Common myeloid progenitor, CD34-positive (primary cell): ENCODE measurements around the gene CEP135.
A peak's percentile ranks its signal among the peaks of the same experiment; 100 is the strongest.

Experiments
- CTCF ChIA-PET: fragments of 350-600 bp; sonication (Branson Sonifier 250); formaldehyde crosslinking; loops from one replicate; lab custom pipeline; 2021; ENCODE audit warnings: antibody characterized with exemption; lab: Charles Lee
- POLR2A ChIA-PET: fragments of 350-600 bp; sonication (Branson Sonifier 250); formaldehyde crosslinking; loops from one replicate; lab custom pipeline; 2021; ENCODE audit warnings: antibody characterized with exemption; lab: Charles Lee
- DNase-seq, 3 donors: peaks; one replicate each; pipeline versions ENCODE4 v3.0.0 to v3.0.0-alpha.2; 2013
- H3K27ac ChIP-seq, 2 experiments: 1 replicate in 1 of 2; 2 replicates in 1 of 2; pipeline ENCODE4 v1.7.0; 2013; ENCODE audit warnings: inconsistent platforms in 2 of 2, low read length in 2 of 2, mild to moderate bottlenecking in 2 of 2, low read depth in 1 of 2, moderate library complexity in 1 of 2; ENCODE audit not compliant: severe bottlenecking in 2 of 2, insufficient read depth in 1 of 2, poor library complexity in 1 of 2
- H3K27me3 ChIP-seq, 5 experiments: replicated peaks in 2 of 5; 1 replicate in 3 of 5; 2 replicates in 2 of 5; pipeline versions ENCODE4 v1.6.1 to v1.7.0; 2013; ENCODE audit warnings: low read length in 4 of 5, mild to moderate bottlenecking in 2 of 5, moderate library complexity in 2 of 5, inconsistent platforms in 1 of 5; ENCODE audit not compliant: insufficient read depth in 5 of 5, control insufficient read depth in 4 of 5
- H3K36me3 ChIP-seq, 4 experiments: 1 replicate in 2 of 4; 2 replicates in 2 of 4; pipeline versions ENCODE4 v1.6.1 to v1.7.0; 2013; ENCODE audit warnings: low read length in 3 of 4, control low read depth in 1 of 4, mild to moderate bottlenecking in 1 of 4; ENCODE audit not compliant: control insufficient read depth in 4 of 4, insufficient read depth in 4 of 4
- H3K4me1 ChIP-seq, 4 experiments: 1 replicate in 3 of 4; 2 replicates in 1 of 4; pipeline versions ENCODE4 v1.6.1 to v1.7.1; 2013; ENCODE audit warnings: low read length in 3 of 4, mild to moderate bottlenecking in 3 of 4, control low read depth in 1 of 4, inconsistent platforms in 1 of 4, moderate library complexity in 1 of 4; ENCODE audit not compliant: control insufficient read depth in 4 of 4, insufficient read depth in 4 of 4; ENCODE audit errors: control extremely low read depth in 1 of 4
- H3K4me3 ChIP-seq, 7 experiments: 1 replicate in 4 of 7; 2 replicates in 3 of 7; pipeline versions ENCODE4 v1.5.1 to v1.7.0; 2013; ENCODE audit warnings: mild to moderate bottlenecking in 7 of 7, low read length in 6 of 7, moderate library complexity in 6 of 7, inconsistent platforms in 2 of 7, low read depth in 2 of 7, control low read depth in 1 of 7; ENCODE audit not compliant: insufficient read depth in 4 of 7, control insufficient read depth in 1 of 7; ENCODE audit errors: extremely low read depth in 1 of 7
- H3K9me3 ChIP-seq, 5 experiments: 1 replicate in 4 of 5; 2 replicates in 1 of 5; pipeline versions ENCODE4 v1.6.1 to v1.7.1; 2013; ENCODE audit warnings: low read length in 4 of 5, mild to moderate bottlenecking in 2 of 5, inconsistent platforms in 1 of 5, low read depth in 1 of 5, moderate library complexity in 1 of 5; ENCODE audit not compliant: control insufficient read depth in 4 of 5, insufficient read depth in 2 of 5; ENCODE audit errors: control extremely low read depth in 1 of 5
- WGBS: methylation state at CpG from one replicate; pipeline ENCODE4 v1.1.5; 2013; ENCODE audit not compliant: insufficient coverage; 5-methylcytosine and 5-hydroxymethylcytosine counted together

The CEP135 gene

GRCh38 chr4:56077676-56078075, 128.9 kb downstream of the CEP135 start:
- Histone ChIP-seq H3K27me3 (no peaks in the 10 kb centered on the region), H3K4me3 (no peak overlapping the region), H3K36me3 (peaks cover 2 to 23% (median 7%) of the 10 kb centered on the region in 4 experiments), H3K4me1 (peaks cover 3 to 8% (median 6%) of the 10 kb centered on the region in 4 experiments), H3K9me3 (peaks cover 5 to 40% (median 26%) of the 10 kb centered on the region in 5 experiments), H3K27ac (no peak overlapping the region)
- ChIA-PET CTCF (interaction anchor here (0.8 to 1.2 kb wide), 2 partner anchors 16 to 25 kb away, joined by 3 to 5 read pairs; no protein-coding TSS in a partner anchor), POLR2A (no interaction called here)
- DNase-seq = peak; percentile 14 to 67 (median 55)
- no CpG with 5 or more reads among the region's 2 CpGs for WGBS

- POLR2A ChIA-PET = no interaction called here
- DNase-seq = no peak
- Histone ChIP-seq H3K4me1 (peaks cover 3 to 14% (median 6%) of the 10 kb centered on the region in 4 experiments), H3K27ac (no peak overlapping the region), H3K27me3 (no peaks in the 10 kb centered on the region), H3K9me3 (peaks cover 5 to 40% (median 26%) of the 10 kb centered on the region in 5 experiments), H3K4me3 (no peak overlapping the region), H3K36me3 (peaks cover 2 to 23% (median 7%) of the 10 kb centered on the region in 4 experiments)
- CTCF ChIA-PET = no interaction called here
- WGBS = 95% methylated on average over 3 of the region's 4 CpGs
Measured at GRCh38 chr4:56078866-56079265, 130.1 kb downstream of the CEP135 start.

GRCh38 chr4:56080384-56080783, 131.6 kb downstream of the CEP135 start:
- POLR2A ChIA-PET = no interaction called here

GRCh38 chr4:56082829-56083228, 134.1 kb downstream of the CEP135 start:
- peak; percentile 3 to 66 (median 49) for DNase-seq
- Histone ChIP-seq H3K4me3 (no peak overlapping the region), H3K27me3 (no peaks in the 10 kb centered on the region), H3K9me3 (peaks cover 3 to 14% (median 7%) of the 10 kb centered on the region in 5 experiments), H3K36me3 (peaks cover 0 to 12% (median 2%) of the 10 kb centered on the region in 4 experiments), H3K4me1 (peaks cover 3 to 19% (median 7%) of the 10 kb centered on the region in 4 experiments), H3K27ac (no peak overlapping the region)
- POLR2A ChIA-PET = interaction anchor here (0.7 kb wide), 1 partner anchor 46 kb away, joined by 3 read pairs; no protein-coding TSS in a partner anchor
- CTCF ChIA-PET = no interaction called here

More at GRCh38 chr4:56080384-56080783, 131.6 kb downstream of the CEP135 start:
- H3K9me3 ChIP-seq = peaks cover 5 to 38% (median 25%) of the 10 kb centered on the region in 5 experiments
- no peak for DNase-seq
- 100% methylated on average over 2 of the region's 4 CpGs for WGBS
- peaks cover 3 to 14% (median 6%) of the 10 kb centered on the region in 4 experiments for H3K4me1 ChIP-seq
- H3K4me3 ChIP-seq = no peak overlapping the region
- no peaks in the 10 kb centered on the region for H3K27me3 ChIP-seq
- no peak overlapping the region for H3K27ac ChIP-seq
- peaks cover 2 to 23% (median 7%) of the 10 kb centered on the region in 4 experiments for H3K36me3 ChIP-seq
- CTCF ChIA-PET = interaction anchor here (1.1 kb wide), 1 partner anchor 11 kb away, joined by 3 read pairs; no protein-coding TSS in a partner anchor
